Prostate gland (tissue), 2 donors: Measurements from ENCODE around the gene KCNK7.

ENCODE experiments used
- POLR2A ChIP-seq: fragments of 450-650 bp; IDR thresholded peaks from one replicate; pipeline ENCODE4 v1.6.1; 2016; ENCODE audit warnings: antibody characterized with exemption, mild to moderate bottlenecking
- POLR2AphosphoS5 ChIP-seq: sonication (generic); formaldehyde crosslinking; IDR thresholded peaks from one replicate; pipeline ENCODE4 v1.6.1; 2017; ENCODE audit warnings: antibody characterized with exemption
- TF ChIP-seq, protein P1 (sequence below), 4 experiments: fragments of 200-600 bp in 2 of 4; fragments of 450-650 bp in 2 of 4; sonication (generic) in 2 of 4; IDR thresholded peaks; 1 replicate in 3 of 4; 2 replicates in 1 of 4; pipeline ENCODE4 v1.5.1; 2016 to 2019; ENCODE audit warnings: antibody characterized with exemption in 4 of 4, mild to moderate bottlenecking in 2 of 4, moderate library complexity in 2 of 4

- TF ChIP-seq POLR2A (no peak), POLR2AphosphoS5 (no peak)
- TF ChIP-seq, protein P1, sequence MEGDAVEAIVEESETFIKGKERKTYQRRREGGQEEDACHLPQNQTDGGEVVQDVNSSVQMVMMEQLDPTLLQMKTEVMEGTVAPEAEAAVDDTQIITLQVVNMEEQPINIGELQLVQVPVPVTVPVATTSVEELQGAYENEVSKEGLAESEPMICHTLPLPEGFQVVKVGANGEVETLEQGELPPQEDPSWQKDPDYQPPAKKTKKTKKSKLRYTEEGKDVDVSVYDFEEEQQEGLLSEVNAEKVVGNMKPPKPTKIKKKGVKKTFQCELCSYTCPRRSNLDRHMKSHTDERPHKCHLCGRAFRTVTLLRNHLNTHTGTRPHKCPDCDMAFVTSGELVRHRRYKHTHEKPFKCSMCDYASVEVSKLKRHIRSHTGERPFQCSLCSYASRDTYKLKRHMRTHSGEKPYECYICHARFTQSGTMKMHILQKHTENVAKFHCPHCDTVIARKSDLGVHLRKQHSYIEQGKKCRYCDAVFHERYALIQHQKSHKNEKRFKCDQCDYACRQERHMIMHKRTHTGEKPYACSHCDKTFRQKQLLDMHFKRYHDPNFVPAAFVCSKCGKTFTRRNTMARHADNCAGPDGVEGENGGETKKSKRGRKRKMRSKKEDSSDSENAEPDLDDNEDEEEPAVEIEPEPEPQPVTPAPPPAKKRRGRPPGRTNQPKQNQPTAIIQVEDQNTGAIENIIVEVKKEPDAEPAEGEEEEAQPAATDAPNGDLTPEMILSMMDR (IDR thresholded peaks at IDR 0.05), result no peak
These were observed 8.9 kb downstream of the KCNK7 start for GRCh38 chr11:65586676-65587075.
